Right lobe of liver (tissue), 5 donors: ENCODE data around the gene HYLS1. TPM values are rescaled to one million over a fixed set of nuclear protein-coding genes. Genes with fewer than 3 reads are reported as not detected.

Experiments used
- total RNA-seq, 6 experiments: library from RNA; depleted of rRNA in 2 of 6; stranded (reverse); fragments of >200 nt in 2 of 6; fragmentation: NEBNext Ultra II Directional in 3 of 6; extraction: Animal tissue kit (Norgen Biotek cat#: 25700) in 3 of 6; gene quantifications; one replicate each; pipeline versions ENCODE4 v1.1.0 to v1.2.4, GENCODE V29; 2016 to 2023
- donor health status: DM: no; HTN: no; CAD: no.
- donor health status: DM: no; HTN: no; CAD: no.
- donor health status: DM: no; HTN: yes; CAD: no.
- donor health status: DM: no; HTN: yes; CAD: no.

The HYLS1 gene
- total RNA-seq, 6 experiments from 2014 or later = 1.7 to 3.5 (median 3.2) TPM

Other genes with a start within 250 kb of the HYLS1 start
- gene ACRV1, start 206.8 kb upstream of the HYLS1 start, total RNA-seq = not detected
- not detected for gene PATE1, start 141.4 kb upstream of the HYLS1 start, total RNA-seq
- gene PATE2, start 108.8 kb upstream of the HYLS1 start, total RNA-seq = not detected
- not detected for gene PATE3, start 99.5 kb upstream of the HYLS1 start, total RNA-seq
- not detected for gene PATE4, start 54.4 kb upstream of the HYLS1 start, total RNA-seq
- gene PUS3, start 15.5 kb downstream of the HYLS1 start, total RNA-seq = 10 to 100 TPM; 11.8 to 24.7 (median 17.4) TPM
- gene DDX25, start 16.8 kb downstream of the HYLS1 start, total RNA-seq = under 1 TPM in 4 of 6 experiments, not detected in 2; 0.17 to 0.28 (median 0.21) TPM
- gene VSIG10L2, start 58.4 kb downstream of the HYLS1 start, total RNA-seq = under 1 TPM in 1 of 6 experiments, not detected in 5; 0.06 TPM
- gene CDON, start 175.2 kb downstream of the HYLS1 start, total RNA-seq = 1 to 10 TPM; 1.8 to 4.1 (median 3.3) TPM